Gastroesophageal sphincter (tissue), 4 donors: ENCODE data around the gene UBE2S. TPM values are rescaled to one million over a fixed set of nuclear protein-coding genes. Genes with fewer than 3 reads are reported as not detected.

ENCODE experiments used
- ATAC-seq: fragments of 150-250 bp; one replicate; pipeline ENCODE4 v1.9.1; 2016; ENCODE audit warnings: mild to moderate bottlenecking, moderate library complexity
- H3K27ac ChIP-seq, 4 donors: fragments of 200-600 bp; sonication (generic) in 3 of 4; 1 replicate in 3 of 4; 2 replicates in 1 of 4; pipeline ENCODE4 v1.5.1; 2016 to 2019
- H3K27me3 ChIP-seq: fragments of 200-600 bp; sonication (generic); one replicate; pipeline ENCODE4 v1.5.1; 2019
- H3K36me3 ChIP-seq, 2 donors: fragments of 200-600 bp; sonication (generic); one replicate each; pipeline ENCODE4 v1.5.1; 2019; ENCODE audit warnings: control low read depth in 1 of 2
- H3K4me1 ChIP-seq, 3 donors: fragments of 200-600 bp; sonication (generic); 1 replicate in 2 of 3; 2 replicates in 1 of 3; pipeline ENCODE4 v1.5.1; 2016 to 2019; ENCODE audit warnings: control low read depth in 2 of 3
- H3K4me3 ChIP-seq, 2 donors: fragments of 200-600 bp; sonication (generic); one replicate each; pipeline ENCODE4 v1.5.1; 2019; ENCODE audit warnings: mild to moderate bottlenecking in 1 of 2, moderate library complexity in 1 of 2
- H3K9me3 ChIP-seq, 3 donors: fragments of 200-600 bp; sonication (generic); one replicate each; pipeline ENCODE4 v1.5.1; 2017 to 2019; ENCODE audit warnings: control low read depth in 2 of 3
- EP300 ChIP-seq: sonication (generic); formaldehyde crosslinking; IDR thresholded peaks from one replicate; pipeline ENCODE4 v1.6.1; 2017; ENCODE audit warnings: antibody characterized with exemption, mild to moderate bottlenecking
- POLR2A ChIP-seq, 2 donors: fragments of 450-650 bp; IDR thresholded peaks; one replicate each; pipeline ENCODE4 v1.6.1; 2017; ENCODE audit warnings: antibody characterized with exemption in 2 of 2, mild to moderate bottlenecking in 2 of 2, moderate library complexity in 1 of 2
- POLR2AphosphoS5 ChIP-seq: sonication (generic); formaldehyde crosslinking; IDR thresholded peaks from one replicate; pipeline ENCODE4 v1.6.1; 2017; ENCODE audit warnings: antibody characterized with exemption
- WGBS, 2 donors: methylation state at CpG; one replicate each; pipeline ENCODE4 v1.1.5; 2018; ENCODE audit warnings: low coverage in 1 of 2; 5-methylcytosine and 5-hydroxymethylcytosine counted together
- total RNA-seq, 4 donors: library from RNA; depleted of rRNA; stranded (reverse); fragments of >200 nt; gene quantifications; one replicate each; pipeline ENCODE4 v1.1.0, GENCODE V29; 2016
- TF ChIP-seq, protein P1 (sequence below), 4 experiments: fragments of 200-600 bp in 2 of 4; fragments of 450-650 bp in 2 of 4; sonication (generic) in 1 of 4; IDR thresholded peaks; one replicate each; pipeline ENCODE4 v1.5.1; 2017 to 2019; ENCODE audit warnings: antibody characterized with exemption in 4 of 4, mild to moderate bottlenecking in 2 of 4, moderate library complexity in 2 of 4

Gene UBE2S
- total RNA-seq, 4 donors from 2014 or later, result 12.6 to 17.7 (median 15.4) TPM

DNA sequence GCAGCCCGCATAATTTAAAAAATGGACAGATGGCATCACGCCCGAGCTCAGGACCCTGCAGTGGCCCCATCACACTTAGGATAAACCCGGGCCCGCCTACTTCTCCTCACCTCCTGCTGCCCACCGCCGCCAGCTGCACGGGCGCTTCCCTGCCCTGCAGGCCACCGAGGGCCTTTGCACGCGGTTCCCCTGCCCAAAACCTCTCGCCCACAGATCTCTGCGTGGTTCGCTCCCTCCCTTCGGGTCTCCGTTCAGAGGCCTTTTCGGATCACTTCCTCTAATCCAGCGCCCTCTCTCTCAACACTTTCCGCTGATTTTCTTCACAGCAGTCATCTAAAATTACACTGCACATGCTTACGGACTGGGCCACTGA, 33.7 kb upstream of the UBE2S start:
- no peak for ATAC-seq
- H3K36me3 ChIP-seq, result no peaks in the 10 kb centered on the region
- WGBS, 2 donors, result 6% methylated on average over 17 of the region's 21 CpGs; no CpG with 5 or more reads in 1 of the 2 donors
- TF ChIP-seq POLR2A (IDR thresholded peaks at IDR 0.05) (no peak), POLR2AphosphoS5 (no peak), EP300 (no peak)
- TF ChIP-seq, protein P1, sequence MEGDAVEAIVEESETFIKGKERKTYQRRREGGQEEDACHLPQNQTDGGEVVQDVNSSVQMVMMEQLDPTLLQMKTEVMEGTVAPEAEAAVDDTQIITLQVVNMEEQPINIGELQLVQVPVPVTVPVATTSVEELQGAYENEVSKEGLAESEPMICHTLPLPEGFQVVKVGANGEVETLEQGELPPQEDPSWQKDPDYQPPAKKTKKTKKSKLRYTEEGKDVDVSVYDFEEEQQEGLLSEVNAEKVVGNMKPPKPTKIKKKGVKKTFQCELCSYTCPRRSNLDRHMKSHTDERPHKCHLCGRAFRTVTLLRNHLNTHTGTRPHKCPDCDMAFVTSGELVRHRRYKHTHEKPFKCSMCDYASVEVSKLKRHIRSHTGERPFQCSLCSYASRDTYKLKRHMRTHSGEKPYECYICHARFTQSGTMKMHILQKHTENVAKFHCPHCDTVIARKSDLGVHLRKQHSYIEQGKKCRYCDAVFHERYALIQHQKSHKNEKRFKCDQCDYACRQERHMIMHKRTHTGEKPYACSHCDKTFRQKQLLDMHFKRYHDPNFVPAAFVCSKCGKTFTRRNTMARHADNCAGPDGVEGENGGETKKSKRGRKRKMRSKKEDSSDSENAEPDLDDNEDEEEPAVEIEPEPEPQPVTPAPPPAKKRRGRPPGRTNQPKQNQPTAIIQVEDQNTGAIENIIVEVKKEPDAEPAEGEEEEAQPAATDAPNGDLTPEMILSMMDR (IDR thresholded peaks at IDR 0.05), result no peak
- no peak overlapping the region for H3K27ac ChIP-seq
- H3K27me3 ChIP-seq, result peaks cover 99% of the 10 kb centered on the region
- H3K4me1 ChIP-seq, result peaks cover 0 to 35% (median 2%) of the 10 kb centered on the region in 3 donors
- no peaks in the 10 kb centered on the region for H3K9me3 ChIP-seq
- H3K4me3 ChIP-seq, result no peak overlapping the region

DNA sequence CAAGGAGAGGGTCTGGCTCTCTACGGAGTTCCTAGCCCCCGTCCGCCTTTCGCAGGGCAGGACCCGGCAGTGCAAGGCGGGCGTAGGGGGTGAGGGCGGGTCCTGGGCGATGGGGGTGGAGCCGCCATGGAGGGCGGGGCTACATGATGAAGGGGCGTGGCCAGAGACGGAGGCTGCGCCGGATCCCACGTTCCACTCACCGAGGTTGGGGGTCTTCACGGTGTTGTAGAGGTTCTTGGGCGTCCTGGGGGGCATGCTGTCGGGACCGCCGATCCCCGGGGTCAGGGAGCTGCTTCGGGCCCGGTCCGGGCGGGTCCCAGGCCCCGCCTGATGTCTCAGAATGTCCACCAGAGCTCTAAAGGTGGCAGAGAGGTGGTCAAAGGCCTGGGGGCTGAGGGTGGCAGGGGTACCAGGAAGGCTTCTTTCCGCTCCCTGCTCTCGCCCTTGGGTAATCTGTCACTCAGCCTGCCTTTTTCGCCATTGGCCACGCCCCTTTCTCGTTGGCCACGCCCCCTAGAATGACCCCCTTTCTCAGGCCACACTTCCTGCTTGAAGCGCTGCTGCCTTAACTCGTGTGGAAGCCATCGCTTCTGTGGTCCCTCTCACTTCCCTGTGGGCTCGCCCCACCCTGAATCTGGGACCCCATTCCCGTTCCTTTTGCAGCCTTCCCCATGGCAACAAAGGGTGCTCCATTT, 33.0 kb upstream of the UBE2S start:
- Histone ChIP-seq H3K4me3 (no peak overlapping the region), H3K36me3 (no peaks in the 10 kb centered on the region), H3K27ac (no peak overlapping the region), H3K9me3 (no peaks in the 10 kb centered on the region), H3K27me3 (peaks cover 100% of the 10 kb centered on the region), H3K4me1 (peaks cover 0 to 35% (median 2%) of the 10 kb centered on the region in 3 donors)
- no peak for ATAC-seq
- 10 to 11% methylated on average over 8 to 10 of the region's 39 CpGs for WGBS, 2 donors
- TF ChIP-seq POLR2A (IDR thresholded peaks at IDR 0.05) (no peak), POLR2AphosphoS5 (no peak), EP300 (no peak)
- TF ChIP-seq, protein P1 (IDR thresholded peaks at IDR 0.05), result no peak

DNA sequence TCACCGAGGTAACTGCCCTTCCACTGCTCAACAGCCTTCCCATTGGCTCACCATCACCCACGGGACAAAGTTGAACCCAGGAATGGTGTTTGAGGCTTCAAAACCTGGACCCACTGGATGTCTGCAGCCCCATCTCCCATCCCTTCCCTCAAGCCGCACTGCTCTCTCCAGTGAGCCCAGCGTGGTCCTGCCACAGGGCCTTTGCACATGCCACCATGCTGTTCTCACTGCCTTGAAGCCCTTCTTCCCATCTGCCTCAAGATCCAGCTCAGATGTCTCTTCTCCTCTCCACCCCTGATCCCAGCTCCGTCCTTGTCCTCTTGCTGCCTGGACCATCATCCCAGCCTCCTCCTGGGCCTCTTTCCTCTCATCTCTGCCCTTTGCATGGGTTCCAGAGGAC, 31.5 kb upstream of the UBE2S start:
- Histone ChIP-seq H3K27me3 (peaks cover 89% of the 10 kb centered on the region), H3K4me1 (peaks cover 0 to 35% (median 2%) of the 10 kb centered on the region in 3 donors), H3K27ac (no peak overlapping the region), H3K4me3 (no peak overlapping the region), H3K36me3 (no peaks in the 10 kb centered on the region), H3K9me3 (no peaks in the 10 kb centered on the region)
- no peak for ATAC-seq
- 61 to 78% methylated on average over 3 to 5 of the region's 5 CpGs for WGBS, 2 donors
- no peak for TF ChIP-seq POLR2AphosphoS5
- TF ChIP-seq, protein P1 (IDR thresholded peaks at IDR 0.05), result no peak
- TF ChIP-seq EP300, result no peak
- no peak for TF ChIP-seq POLR2A (IDR thresholded peaks at IDR 0.05)

DNA sequence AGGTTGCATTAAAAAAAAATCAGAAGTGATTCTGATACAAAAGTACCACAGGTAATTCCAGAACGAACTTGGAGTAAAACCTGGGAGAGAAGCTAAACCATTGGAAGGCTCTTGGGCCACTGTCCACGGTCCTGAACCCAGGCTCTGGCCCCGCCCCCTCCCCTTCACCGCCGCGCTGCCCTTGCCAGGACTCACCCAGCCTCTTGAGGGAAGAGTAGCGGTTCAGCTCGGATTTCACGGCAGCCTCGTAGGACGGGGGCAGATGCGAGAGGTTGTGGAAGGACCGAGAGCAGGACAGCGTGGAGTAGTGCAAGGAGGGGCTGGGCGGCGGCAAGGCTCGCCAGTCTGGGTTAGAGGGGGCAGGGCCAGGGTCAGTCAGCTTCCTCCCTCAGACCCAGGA, 29.8 kb upstream of the UBE2S start:
- H3K4me3 ChIP-seq, result no peak overlapping the region
- no peaks in the 10 kb centered on the region for H3K9me3 ChIP-seq
- peaks cover 0 to 32% (median 2%) of the 10 kb centered on the region in 3 donors for H3K4me1 ChIP-seq
- no peak overlapping the region for H3K27ac ChIP-seq
- no peak for TF ChIP-seq POLR2AphosphoS5
- no peak for TF ChIP-seq POLR2A (IDR thresholded peaks at IDR 0.05)
- TF ChIP-seq EP300, result no peak
- TF ChIP-seq, protein P1 (IDR thresholded peaks at IDR 0.05), result no peak
- peaks cover 89% of the 10 kb centered on the region for H3K27me3 ChIP-seq
- no peak for ATAC-seq
- no peaks in the 10 kb centered on the region for H3K36me3 ChIP-seq
- 0 to 8% methylated on average over 1 to 7 of the region's 17 CpGs for WGBS, 2 donors

DNA sequence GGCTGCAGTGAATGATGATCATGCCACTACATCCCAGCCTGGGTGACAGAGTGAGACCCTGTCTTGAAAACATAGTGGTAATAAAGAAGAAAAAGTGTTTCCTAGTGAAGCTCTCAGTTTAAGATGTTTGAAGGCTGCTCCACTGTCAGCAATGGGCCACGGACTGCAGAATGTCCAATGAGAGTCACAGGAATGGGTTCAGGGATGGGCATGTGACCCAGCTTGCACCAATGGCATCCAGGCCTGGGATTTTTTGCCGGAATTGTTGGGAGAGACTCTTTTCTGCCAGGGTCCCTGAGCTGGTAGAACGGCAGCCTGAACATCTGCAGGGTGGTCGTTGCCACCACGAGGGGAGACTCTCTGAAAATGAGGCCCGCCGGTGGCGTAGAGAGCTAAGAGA, 29.3 kb upstream of the UBE2S start:
- peaks cover 89% of the 10 kb centered on the region for H3K27me3 ChIP-seq
- peaks cover 0 to 26% (median under 1%) of the 10 kb centered on the region in 3 donors for H3K4me1 ChIP-seq
- no peak overlapping the region for H3K4me3 ChIP-seq
- H3K9me3 ChIP-seq, result no peaks in the 10 kb centered on the region
- no peaks in the 10 kb centered on the region for H3K36me3 ChIP-seq
- no peak overlapping the region for H3K27ac ChIP-seq
- 35 to 50% methylated on average over 4 to 8 of the region's 8 CpGs for WGBS, 2 donors
- no peak for TF ChIP-seq EP300
- ATAC-seq, result no peak
